HL-60/S4 (cell line): ENCODE results near the gene PITPNC1.

ENCODE experiments used
- in situ Hi-C: fragments of 300-500 bp; cut with MboI; formaldehyde crosslinking; loops from 2 replicates; pipeline ENCODE4 v1.14.3; 2022; ENCODE audit warnings: low sequenced_read_pairs

PITPNC1 gene

DNA sequence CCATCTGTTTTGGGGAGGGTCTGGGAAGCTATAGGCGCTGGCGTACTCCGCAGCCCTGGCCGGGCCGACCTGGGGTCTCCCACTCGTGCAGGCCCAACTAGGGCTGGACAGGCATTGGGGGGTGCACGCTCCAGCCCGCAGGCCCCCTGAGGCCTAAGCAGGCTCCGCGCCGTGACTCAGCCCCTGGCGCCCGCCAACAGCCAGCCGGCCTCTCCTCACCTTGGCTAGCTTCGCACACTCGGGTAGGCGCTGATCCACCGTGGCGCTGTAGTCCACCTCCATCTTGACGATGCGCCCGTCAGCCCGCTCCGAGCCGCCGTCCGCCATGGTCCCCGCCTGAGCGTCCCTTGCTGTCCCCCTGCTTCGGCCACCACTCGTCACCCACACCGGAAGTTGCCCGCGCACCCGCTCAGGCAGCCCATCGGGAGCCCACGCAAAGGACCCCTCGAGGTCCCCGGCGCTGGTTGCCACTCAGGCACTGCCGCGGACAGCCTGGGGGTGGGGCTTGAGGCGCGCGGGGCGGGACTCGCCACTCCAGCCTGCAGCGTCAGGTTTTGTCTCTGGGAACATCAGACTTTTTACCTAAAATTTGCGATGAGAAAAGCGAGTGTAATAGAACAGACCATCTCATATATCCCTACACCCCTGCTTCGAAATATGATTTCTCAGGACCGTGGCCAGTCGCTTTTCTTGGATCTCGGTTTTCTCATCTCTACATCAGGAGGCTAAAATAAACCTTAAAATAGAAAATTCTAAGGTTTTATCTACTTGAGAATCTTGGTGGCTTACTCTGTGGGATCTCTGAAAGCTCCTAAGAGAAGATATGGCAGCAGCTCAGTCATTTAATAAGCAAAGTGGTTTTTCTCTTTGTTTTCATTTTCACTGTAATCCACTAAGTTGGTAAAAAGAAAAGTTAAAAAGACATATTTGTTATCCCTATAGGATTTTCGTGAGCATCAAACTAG, 10.6 kb upstream of the PITPNC1 start, which contains the start of gene PSMD12:
TSS of gene PSMD12 (minus strand) at position 385 of the 965 bp plus-strand sequence. CDS start at position 327, 58 bp downstream.
- in situ Hi-C loops = loop anchor here (10.0 kb wide), 1 partner anchor 348 kb away; the partner anchor contains the start of gene NOL11

DNA sequence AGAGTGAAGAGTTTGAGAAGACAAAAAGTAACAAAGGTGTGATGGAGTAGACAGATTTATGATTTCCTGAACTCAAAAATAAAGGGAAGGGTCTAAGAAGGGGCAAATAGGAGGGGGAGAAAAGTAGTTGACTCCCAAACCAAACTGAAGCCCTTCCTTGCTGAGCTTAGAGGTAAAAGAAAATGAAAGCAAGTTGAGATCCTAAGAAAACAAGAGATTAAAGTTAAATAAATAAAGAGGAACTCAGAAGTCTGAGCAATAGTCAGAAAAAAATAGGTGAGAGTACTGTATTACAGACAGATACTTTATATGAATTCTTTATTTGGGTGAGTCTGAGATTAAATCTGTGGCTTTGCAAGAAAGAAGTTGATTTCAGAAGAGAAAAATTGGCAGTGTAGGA, 7.4 kb upstream of the PITPNC1 start:
- in situ Hi-C loops = loop anchor here (10.0 kb wide), 1 partner anchor 345 kb away; the partner anchor contains the start of gene NOL11

DNA sequence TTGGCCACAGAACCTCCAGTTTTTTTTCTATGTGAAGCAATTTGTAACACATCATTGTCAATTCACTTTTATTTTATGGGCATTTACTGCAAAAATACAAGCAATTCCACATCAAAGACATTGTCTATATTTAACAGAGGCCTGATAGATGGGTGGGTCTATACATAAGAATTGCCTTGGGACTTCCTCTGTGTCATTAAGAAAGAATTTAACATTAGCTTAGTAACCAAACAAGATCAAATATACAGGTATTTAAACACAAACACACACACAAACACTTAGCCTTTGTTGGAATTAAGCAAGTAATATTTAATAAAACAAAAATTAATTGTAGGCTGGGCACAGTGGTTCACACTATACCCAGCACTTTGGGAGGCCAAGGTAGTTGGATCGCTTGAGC, 4.3 kb upstream of the PITPNC1 start:
- in situ Hi-C loops = no loop called here

DNA sequence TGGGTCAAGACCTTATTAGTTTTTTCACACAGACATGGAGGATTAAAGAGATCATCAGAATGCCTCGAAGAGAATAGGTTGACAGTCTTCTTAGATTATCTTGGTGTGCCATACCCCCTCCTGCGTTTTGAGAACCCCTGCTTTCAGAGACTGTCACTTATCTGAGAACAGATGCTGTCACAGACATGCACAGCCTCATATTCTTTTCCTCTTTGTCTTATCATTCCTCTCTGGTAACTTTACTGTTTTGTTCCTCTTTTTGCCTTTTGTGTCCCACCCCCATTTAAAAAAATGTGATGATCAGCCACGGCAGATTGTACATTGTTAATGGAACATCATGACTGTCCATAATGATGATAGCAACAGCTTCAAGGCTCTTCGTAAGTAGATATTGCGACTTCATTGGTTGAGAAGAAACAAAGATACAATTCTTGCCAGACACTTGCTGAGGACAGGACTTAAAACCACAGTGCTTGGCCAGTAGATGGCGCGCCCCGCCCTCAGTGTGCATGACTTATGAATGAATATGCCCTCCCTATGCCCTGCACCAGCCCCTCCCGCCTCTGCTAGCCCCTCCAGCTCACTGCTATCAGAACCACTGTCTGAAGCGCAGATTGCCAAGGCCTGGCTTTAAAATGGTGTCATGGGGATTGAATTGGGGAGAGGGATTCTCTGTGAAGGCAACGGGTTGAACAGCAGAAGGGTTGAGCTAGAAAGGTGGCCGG, 2.6 kb upstream of the PITPNC1 start:
- in situ Hi-C loops = no loop called here

- in situ Hi-C loops = no loop called here
These were observed 2.0 kb upstream of the PITPNC1 start for GRCh38 chr17:67375054-67375427.

- in situ Hi-C loops = no loop called here
These were observed 1.4 kb upstream of the PITPNC1 start for GRCh38 chr17:67375716-67376115.

- in situ Hi-C loops = no loop called here
These were observed 705 bp upstream of the PITPNC1 start for GRCh38 chr17:67376415-67376736.

DNA sequence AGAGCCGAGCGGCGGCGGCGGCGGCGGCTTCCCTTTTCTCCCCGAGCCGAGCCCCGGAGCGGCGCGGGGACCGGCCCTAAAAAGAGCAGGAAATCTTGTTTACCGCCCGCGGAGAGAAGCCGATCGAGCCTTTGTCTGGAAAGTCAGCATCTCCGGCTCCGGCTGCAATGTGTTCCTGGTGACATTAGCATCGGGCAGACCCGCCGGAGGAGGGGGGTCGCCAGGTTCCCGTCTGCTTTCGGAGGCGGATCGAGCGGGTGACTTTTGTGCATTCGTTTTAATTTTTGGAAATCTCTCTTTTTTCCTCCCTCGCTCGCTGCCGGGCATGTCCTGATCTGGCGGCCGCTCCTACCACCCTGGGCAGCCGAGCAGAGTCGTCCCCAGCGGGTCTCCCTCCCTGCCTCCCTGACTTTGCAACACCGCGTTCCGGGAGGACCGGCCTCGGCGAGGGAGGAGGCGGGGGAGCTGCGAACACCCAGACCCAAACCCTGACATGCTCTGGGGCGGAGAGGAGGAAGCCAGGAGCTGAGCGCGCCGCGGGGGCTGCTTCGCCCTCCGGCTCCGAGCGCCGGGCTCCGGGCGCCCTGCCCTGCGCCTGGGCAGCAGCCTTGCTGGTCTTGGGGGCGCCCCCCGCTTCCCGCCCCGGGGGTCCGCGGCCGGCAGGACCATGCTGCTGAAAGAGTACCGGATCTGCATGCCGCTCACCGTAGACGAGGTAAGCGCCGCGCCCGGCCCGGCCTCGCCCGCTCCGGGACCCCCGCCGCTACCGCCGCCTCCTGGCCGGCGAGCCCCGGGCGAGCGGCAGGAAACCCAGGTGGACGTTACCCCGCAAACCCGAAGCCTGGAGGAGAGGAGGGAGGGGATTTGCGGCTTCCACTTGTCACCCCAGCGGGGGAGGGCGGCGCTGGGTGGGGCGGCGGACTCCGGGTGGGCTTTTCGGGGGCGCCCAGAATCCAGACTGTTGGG, 690 bp downstream of the PITPNC1 start:
- in situ Hi-C loops = no loop called here

DNA sequence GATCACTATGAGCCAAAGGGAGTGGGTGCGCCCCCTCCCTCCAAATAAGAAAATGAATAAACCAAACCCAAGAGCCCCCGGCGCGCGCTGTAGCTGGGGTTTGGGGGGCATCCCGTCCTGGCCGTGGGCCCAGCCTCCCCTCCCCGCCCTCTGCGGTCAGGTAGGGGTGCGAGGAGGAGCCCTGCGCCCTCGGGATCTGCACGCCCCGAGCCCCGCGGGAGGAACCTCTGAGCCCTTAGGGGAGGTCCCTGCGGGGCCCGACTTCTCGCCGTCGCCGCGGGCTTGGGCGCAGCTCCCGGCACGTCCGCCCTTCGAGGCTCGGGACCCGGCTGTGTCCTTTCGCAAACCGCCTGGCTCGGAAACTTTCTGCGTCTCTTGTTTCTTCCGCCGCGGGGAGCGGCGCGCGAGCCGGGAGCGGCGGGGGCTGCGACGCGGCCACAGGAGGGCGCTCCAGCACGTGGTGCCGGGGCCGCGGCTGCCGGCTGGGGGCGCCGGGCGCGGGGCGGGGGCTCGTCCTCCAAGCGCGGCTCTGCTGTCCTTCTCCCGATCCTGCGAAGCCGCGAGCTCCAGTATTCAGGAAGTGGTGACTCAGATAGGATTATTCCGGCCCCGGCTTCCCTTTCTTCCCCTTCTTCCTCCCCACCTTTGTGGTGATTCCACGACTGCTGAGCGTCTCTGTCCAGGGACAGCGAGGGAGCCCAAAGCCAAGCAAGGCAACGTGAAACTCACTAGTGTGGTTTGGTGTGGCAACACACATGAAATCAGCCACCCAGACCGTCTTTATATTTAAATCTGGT, 1.6 kb downstream of the PITPNC1 start:
- in situ Hi-C loops = no loop called here

GRCh38 chr17:67379251-67379630, 2.2 kb downstream of the PITPNC1 start:
- in situ Hi-C loops = no loop called here

DNA sequence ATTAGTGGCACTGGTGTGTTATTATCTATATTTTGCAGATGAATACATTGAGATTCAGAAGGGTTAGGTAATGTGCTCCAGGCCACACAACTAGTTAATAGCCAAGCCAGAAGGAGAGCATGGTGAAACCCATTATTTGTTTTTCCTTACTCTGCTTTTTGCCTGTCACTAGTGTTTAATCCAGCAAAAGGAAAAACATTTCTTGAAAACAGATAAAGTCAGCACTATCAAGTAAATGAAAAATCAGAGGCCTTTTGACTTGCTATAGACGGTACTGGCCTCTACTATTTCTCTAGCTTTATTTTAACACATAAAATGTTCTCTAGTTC, 4.8 kb downstream of the PITPNC1 start:
- in situ Hi-C loops = loop anchor here (10.0 kb wide), 2 partner anchors 213 to 243 kb away; no protein-coding TSS in a partner anchor

DNA sequence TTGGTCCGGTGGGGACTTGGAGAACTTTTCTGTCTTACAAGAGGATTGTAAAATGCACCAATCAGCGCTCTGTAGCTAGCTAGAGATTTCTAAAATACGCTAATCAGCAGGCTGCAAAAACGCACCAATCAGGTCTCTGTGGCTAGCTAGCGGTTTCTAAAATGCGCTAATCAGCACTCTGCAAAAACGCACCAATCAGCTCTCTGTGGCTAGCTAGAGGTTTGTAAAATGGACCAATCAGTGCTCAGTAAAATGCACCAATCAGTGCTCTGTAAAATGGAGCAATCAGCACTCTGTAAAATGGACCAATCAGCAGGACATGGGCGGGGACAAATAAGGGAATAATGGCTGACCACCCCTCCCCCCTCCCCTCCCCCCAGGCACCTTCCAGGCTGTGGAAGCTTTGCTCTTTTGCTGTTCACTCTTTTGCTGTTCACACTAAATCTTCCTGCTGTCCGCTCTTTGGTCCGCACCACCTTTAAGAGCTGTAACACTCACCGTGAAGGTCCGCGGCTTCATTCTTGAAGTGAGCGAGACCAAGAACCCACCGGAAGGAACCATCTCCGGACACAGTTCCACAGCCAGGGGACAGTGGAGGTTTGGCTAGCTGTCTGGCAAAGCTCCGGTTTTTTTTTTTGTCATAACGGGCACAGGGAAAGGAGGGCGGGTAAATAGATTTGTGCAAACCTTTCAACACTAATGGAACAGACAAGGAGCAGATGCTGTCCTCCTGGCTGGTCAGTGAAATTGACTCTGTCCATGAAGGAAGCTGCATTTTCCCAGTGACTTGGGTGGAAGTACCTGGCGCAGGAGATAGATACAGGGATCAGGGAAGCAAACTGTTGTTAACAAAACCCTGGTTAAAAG, 8.3 kb downstream of the PITPNC1 start:
- in situ Hi-C loops = loop anchor here (10.0 kb wide), 2 partner anchors 209 to 239 kb away; no protein-coding TSS in a partner anchor

DNA sequence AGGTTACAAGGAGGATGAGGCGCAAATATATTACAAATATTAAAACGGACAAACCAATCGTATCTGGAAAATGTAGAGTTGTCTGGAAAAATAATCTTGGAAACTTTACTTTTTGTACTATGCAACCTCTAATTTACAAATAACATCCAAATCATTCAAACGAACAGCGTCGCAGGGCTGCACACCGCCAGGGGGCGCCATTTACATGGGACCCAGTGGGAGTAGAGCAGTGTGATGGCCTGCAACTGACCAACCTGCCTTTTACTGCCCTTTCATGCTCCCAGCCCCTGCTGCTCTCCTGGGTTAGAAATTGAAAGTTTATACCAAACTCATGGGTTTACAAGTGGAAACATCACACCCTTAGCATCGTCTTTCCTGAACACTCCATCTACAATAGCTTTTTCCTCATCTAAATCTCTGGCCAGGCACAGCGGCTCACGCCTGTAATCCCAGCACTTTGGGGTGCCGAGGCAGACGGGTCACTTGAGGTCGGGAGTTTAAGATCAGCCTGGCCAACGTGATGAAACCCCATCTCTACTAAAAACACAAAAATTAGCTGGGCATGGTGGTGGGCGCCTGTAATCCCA, 10.0 kb downstream of the PITPNC1 start:
- in situ Hi-C loops = loop anchor here (10.0 kb wide), 2 partner anchors 208 to 238 kb away; no protein-coding TSS in a partner anchor

DNA sequence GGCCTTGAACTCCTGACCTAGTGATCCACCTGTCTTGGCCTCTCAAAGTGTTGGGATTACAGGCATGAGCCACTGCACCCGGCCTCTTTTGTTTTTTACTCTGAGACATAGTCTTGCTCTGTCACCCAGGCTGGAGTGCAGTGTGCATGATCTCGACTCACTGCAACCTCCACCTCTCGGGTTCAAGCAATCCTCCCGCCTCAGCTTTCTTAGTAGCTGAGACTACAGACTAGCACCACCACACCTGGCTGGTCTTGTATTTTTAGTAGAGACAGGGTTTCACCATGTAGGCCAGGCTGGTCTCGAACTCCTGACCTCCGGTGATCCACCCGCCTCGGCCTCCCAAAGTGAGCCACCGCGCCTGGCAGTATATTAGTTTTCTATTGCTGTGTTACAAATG, 11.5 kb downstream of the PITPNC1 start:
- in situ Hi-C loops = loop anchor here (10.0 kb wide), 2 partner anchors 206 to 236 kb away; no protein-coding TSS in a partner anchor

GRCh38 chr17:67388986-67389385, 11.9 kb downstream of the PITPNC1 start:
- in situ Hi-C loops = loop anchor here (10.0 kb wide), 2 partner anchors 206 to 236 kb away; no protein-coding TSS in a partner anchor

GRCh38 chr17:67390006-67390645, 13.0 kb downstream of the PITPNC1 start:
- in situ Hi-C loops = loop anchor here (5.0 kb wide), 1 partner anchor 82 kb away; no protein-coding TSS in a partner anchor

- in situ Hi-C loops = loop anchor here (5.0 kb wide), 1 partner anchor 81 kb away; no protein-coding TSS in a partner anchor
These were observed 13.7 kb downstream of the PITPNC1 start for GRCh38 chr17:67390646-67391361.
